ENCODE data around the gene SGSH.

The SGSH gene

GRCh38 chr17:80182118-80182844 is 37.9 kb downstream of the SGSH start:
- no peak overlapping the region for H3K4me3 ChIP-seq (ENCODE audit: low read length)
- no peak for TF ChIP-seq ZNF274 (IDR thresholded peaks at IDR 0.05; ENCODE audit: low read depth, low read length)

GRCh38 chr17:80181431-80181830 is 38.7 kb downstream of the SGSH start:
- no peak for TF ChIP-seq ZNF274 (IDR thresholded peaks at IDR 0.05; ENCODE audit: low read depth, low read length)
- no peak overlapping the region for H3K4me3 ChIP-seq (ENCODE audit: low read length)

- H3K4me3 ChIP-seq (ENCODE audit: low read length) = no peak overlapping the region
- no peak for TF ChIP-seq ZNF274 (IDR thresholded peaks at IDR 0.05; ENCODE audit: low read depth, low read length)
Measured at GRCh38 chr17:80180192-80180591, 39.9 kb downstream of the SGSH start.

- no peak overlapping the region for H3K4me3 ChIP-seq (ENCODE audit: low read length)
- no peak for TF ChIP-seq ZNF274 (IDR thresholded peaks at IDR 0.05; ENCODE audit: low read depth, low read length)
Measured at GRCh38 chr17:80177986-80178595, 42.0 kb downstream of the SGSH start.

GRCh38 chr17:80176757-80177156 is 43.4 kb downstream of the SGSH start:
- no peak for TF ChIP-seq ZNF274 (IDR thresholded peaks at IDR 0.05; ENCODE audit: low read depth, low read length)
- H3K4me3 ChIP-seq (ENCODE audit: low read length) = no peak overlapping the region

- TF ChIP-seq ZNF274 (IDR thresholded peaks at IDR 0.05; ENCODE audit: low read depth, low read length) = no peak
Measured at GRCh38 chr17:80173916-80174315, 46.2 kb downstream of the SGSH start.

GRCh38 chr17:80173126-80173525 is 47.0 kb downstream of the SGSH start:
- TF ChIP-seq ZNF274 (IDR thresholded peaks at IDR 0.05; ENCODE audit: low read depth, low read length) = no peak
- H3K4me3 ChIP-seq (ENCODE audit: low read length) = no peak overlapping the region

More at GRCh38 chr17:80173916-80174315, 46.2 kb downstream of the SGSH start:
- H3K4me3 ChIP-seq (ENCODE audit: low read length) = no peak overlapping the region

GRCh38 chr17:80171681-80172080 is 48.5 kb downstream of the SGSH start:
- no peak for TF ChIP-seq ZNF274 (IDR thresholded peaks at IDR 0.05; ENCODE audit: low read depth, low read length)
- no peak overlapping the region for H3K4me3 ChIP-seq (ENCODE audit: low read length)

- no peak within 1 kb of the TSS for H3K4me3 ChIP-seq (ENCODE audit: low read length)
- no peak for TF ChIP-seq ZNF274 (IDR thresholded peaks at IDR 0.05; ENCODE audit: low read depth, low read length)
Measured at GRCh38 chr17:80169784-80170500, 50.2 kb downstream of the SGSH start, which contains the start of gene CARD14. Gene CARD14, plus strand, starts transcription at chr17:80170030. Its CDS starts 11,409 bp downstream, at chr17:80181439.

GRCh38 chr17:80169107-80169506 is 51.0 kb downstream of the SGSH start:
- no peak overlapping the region for H3K4me3 ChIP-seq (ENCODE audit: low read length)
- TF ChIP-seq ZNF274 (IDR thresholded peaks at IDR 0.05; ENCODE audit: low read depth, low read length) = no peak

GRCh38 chr17:80168371-80168770 is 51.8 kb downstream of the SGSH start:
- no peak for TF ChIP-seq ZNF274 (IDR thresholded peaks at IDR 0.05; ENCODE audit: low read depth, low read length)
- H3K4me3 ChIP-seq (ENCODE audit: low read length) = no peak overlapping the region

- H3K4me3 ChIP-seq (ENCODE audit: low read length) = no peak overlapping the region
- TF ChIP-seq ZNF274 (IDR thresholded peaks at IDR 0.05; ENCODE audit: low read depth, low read length) = no peak
Measured at GRCh38 chr17:80166446-80166845, 53.7 kb downstream of the SGSH start.

- no peak overlapping the region for H3K4me3 ChIP-seq (ENCODE audit: low read length)
- no peak for TF ChIP-seq ZNF274 (IDR thresholded peaks at IDR 0.05; ENCODE audit: low read depth, low read length)
Measured at GRCh38 chr17:80164185-80164584, 55.9 kb downstream of the SGSH start.

- TF ChIP-seq ZNF274 (IDR thresholded peaks at IDR 0.05; ENCODE audit: low read depth, low read length) = no peak
- no peak overlapping the region for H3K4me3 ChIP-seq (ENCODE audit: low read length)
Measured at GRCh38 chr17:80163336-80163735, 56.8 kb downstream of the SGSH start.

GRCh38 chr17:80160536-80160935 is 59.6 kb downstream of the SGSH start:
- H3K4me3 ChIP-seq (ENCODE audit: low read length) = no peak overlapping the region
- TF ChIP-seq ZNF274 (IDR thresholded peaks at IDR 0.05; ENCODE audit: low read depth, low read length) = no peak

All from GM08714 (cell line).